GM19395 (cell line): ENCODE data around the gene DNPH1.

Experiments
- ATAC-seq: cut with Tn5 transposase; IDR thresholded peaks from one replicate; pipeline ENCODE4 v1.9.1; 2021; ENCODE audit warnings: mild to moderate bottlenecking, moderate library complexity; ENCODE audit not compliant: unreplicated experiment

DNPH1 gene

DNA sequence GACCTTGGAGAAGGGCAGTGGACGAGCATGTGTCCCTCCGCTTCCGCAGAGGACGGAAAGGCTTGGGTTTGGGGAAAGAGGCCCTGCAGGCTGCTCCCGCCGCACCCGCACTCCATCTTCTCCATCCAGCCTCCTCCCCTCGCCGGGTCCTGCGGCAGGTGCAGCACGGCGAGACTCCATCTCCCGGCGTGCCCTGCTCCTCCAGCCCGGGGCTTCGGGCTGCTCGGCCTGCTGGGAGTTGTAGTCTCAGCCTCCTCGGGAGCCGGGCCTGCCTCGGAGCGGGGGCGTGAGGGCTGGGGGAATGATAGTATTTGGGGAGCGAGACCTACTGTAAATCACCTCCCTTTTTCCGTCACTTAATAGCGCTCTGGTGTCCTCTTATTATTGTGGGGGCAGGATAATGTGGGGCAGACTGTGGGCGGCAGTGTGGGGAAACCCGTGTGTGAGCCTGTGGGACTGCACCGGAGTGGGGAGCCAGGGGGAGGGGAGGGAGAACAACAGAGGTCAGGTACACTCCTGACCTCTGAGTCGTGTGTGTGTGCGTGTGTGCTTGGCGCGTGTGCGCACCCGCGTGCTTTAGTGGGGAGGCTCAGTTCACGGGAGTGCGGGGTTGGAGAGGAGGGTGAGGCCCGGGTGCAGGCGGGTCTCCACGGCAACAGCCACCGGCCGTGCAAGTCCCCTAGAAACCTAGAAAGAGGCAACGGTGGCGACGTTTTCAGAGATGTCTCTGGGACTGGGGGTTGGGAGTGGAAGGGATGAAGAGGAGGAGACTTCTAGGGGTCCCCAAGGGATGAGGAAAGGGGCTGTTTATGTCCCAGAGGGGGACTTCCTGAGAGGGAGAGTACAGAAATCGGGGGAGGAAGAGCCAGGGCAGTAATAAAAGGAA is 18.1 kb upstream of the DNPH1 start:
- peak; percentile 84 for ATAC-seq

GRCh38 chr6:43246301-43247113 is 17.2 kb upstream of the DNPH1 start:
- ATAC-seq, result peak; percentile 35

DNA sequence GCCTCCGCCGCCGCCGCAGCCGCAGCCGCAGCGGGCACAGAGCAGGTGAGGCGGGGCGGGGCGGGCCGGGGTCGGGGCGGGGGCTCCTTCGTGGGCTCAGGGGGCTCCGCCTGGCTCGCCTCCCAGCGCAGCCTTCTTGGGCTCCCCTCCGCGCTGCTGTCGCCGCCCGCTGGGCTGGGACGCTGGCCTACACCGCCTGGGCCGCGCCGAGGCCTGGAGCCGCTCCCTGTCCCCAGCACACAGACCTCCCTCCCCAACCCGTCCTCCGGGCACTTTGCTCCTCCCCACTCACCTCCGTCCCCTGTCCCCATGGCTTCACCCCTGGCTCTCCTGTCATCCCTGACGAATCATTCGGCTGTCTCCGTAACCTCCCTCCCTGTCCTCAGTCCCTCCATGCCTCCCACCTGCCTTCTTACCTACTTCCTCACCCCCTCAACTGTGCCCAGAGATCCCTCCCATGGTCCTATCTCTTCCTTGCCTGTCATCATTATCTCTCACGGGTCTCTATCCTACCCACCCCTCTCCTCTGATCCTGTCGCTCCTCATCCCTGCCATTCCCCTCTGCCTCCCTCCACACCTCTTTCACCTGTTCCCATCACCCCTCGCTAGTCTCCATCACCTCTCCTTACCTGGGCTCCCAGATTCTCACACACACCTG is 14.5 kb upstream of the DNPH1 start:
- no peak for ATAC-seq

DNA sequence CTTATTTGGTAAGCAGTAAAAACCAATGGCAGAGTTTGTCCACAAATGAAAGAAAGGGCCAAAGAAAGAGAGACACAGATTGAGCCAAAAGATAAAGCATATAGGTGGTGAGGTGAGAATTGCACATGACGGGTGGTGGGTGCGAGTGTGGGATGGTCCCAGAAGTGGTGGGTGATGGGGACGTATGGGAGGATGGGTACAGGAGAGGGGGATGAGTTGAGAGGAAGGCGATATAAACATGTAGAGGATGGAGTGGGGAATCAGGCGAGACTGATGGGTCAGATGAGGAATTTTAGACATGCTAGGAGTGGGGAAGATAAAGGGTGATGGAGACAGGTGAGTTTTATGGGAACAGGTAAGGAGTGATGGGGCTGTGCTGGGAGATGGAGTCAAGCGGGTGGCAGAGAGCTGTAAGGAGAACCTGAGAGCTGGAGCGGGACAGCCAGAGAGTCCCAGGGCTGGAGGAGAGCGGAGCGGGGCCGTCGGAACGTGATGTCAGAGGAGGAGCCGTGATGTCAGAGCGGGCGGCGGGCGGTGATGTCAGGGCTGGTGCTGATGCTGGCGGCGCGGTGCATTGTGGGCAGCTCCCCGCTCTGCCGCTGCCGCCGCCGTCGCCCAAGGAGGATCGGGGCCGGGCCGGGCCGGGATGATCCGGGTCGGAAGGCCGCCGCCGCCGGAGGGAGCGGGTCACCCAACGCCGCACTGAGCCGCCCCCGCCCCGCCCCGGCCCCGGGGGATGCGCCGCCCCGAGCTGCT is 13.8 kb upstream of the DNPH1 start, which contains the start of gene TTBK1:
Gene TTBK1 (plus strand): TSS at position 574 of the 756 bp plus-strand sequence. CDS start 3,180 bp downstream, outside the sequence.
- no peak for ATAC-seq

GRCh38 chr6:43241446-43241845 is 12.2 kb upstream of the DNPH1 start:
- ATAC-seq, result no peak

- no peak for ATAC-seq
Observed at GRCh38 chr6:43240950-43241349, 11.7 kb upstream of the DNPH1 start.

- no peak for ATAC-seq
Observed at GRCh38 chr6:43239054-43239453, 9.8 kb upstream of the DNPH1 start.

DNA sequence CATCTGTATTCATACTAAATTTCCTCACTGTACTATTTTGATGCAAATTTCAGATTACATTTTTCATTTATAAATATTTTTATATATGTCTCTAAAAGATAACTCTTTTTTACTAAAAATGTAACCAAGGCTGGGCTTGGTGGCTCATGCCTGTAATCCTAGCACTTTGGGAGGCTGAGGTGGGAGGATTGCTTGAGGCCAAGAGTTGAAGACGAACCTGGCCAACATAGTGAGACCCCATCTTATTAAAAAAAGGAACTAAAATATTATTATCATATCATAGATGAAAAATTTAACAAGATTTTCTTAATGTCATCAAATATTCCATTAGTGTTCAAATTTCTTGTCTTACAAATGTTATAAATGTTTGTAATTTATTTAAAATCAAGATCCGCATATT is 6.6 kb upstream of the DNPH1 start:
- no peak for ATAC-seq

GRCh38 chr6:43231735-43232450 is 2.6 kb upstream of the DNPH1 start:
- no peak for ATAC-seq

DNA sequence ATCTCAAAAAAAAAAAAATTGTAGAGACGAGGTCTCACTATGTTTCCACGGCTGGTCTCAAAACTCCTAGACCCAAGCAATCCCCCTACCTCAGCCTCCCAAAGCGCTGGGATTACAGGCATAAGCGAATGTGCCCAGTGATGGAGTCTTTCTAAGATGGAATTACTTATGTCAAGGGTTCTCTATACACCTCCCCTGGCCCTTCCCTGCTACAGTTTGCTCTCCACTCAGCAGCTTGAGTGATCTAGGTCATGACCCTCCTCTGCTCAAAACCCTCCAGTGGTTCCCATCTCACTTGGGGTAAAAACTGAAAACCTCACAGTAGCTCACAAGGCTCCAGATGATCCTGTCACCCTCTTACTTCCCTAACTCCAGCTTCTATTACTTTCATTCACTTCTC is 1.8 kb upstream of the DNPH1 start:
- no peak for ATAC-seq

DNA sequence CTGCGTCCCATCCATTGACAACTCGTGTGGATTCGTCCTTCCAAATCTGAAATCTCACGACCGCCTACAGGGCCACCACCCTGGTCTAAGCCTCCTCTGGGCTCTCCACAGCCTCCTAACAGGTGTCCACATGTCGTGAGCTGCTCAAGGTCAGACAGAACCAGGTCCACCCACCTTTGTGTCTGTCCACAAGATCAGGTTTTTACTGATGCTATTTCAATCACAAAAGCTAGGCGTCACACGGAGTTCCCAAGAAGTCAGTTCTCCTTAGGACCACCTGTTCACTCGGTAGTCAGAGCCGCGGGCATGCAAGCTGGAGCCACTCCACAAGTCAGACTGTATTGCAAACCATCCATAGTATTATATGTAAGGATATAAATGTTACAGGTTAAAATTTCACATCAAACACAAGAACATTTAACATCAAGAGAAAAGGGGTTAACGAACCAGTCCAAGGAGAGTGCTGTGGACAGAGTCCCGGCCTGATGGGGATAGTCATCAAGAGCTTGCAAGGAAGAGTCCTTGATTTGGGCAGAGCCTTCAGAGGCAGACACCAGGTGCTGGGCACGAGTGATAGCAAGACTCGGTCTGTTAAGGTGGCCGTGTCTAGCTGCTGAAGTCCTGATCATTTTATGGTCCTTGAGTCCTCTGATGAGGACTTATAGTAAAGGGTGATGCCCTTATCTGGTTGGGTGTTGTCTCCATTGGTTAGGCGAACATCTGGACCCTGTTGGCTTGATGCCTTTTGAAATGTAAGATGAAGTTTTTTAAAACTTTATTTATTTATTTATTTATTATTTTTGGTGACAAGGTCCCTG is 731 bp upstream of the DNPH1 start:
- no peak for ATAC-seq

- no peak for ATAC-seq
Observed at GRCh38 chr6:43226192-43226851, 3.0 kb downstream of the DNPH1 start.

DNA sequence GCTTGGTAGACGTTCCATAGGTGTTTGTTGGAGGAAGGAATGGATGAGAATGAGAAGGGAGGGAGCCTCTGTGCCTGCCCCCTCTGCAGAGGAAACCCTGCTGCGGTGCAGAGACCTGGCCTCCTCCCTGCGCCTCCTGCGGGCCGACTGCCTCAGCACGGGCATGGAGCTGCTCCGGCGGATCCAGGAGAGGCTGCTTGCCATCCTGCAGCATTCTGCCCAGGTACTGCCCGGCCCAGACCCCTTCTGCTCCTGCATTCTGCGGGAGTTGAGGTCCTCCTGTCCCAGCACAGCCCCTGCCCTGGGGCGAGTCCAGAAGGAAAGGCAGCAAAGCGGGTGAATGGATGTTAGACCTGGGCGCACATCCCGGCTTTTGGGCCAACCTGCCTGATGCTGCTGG is 6.1 kb downstream of the DNPH1 start:
- no peak for ATAC-seq

DNA sequence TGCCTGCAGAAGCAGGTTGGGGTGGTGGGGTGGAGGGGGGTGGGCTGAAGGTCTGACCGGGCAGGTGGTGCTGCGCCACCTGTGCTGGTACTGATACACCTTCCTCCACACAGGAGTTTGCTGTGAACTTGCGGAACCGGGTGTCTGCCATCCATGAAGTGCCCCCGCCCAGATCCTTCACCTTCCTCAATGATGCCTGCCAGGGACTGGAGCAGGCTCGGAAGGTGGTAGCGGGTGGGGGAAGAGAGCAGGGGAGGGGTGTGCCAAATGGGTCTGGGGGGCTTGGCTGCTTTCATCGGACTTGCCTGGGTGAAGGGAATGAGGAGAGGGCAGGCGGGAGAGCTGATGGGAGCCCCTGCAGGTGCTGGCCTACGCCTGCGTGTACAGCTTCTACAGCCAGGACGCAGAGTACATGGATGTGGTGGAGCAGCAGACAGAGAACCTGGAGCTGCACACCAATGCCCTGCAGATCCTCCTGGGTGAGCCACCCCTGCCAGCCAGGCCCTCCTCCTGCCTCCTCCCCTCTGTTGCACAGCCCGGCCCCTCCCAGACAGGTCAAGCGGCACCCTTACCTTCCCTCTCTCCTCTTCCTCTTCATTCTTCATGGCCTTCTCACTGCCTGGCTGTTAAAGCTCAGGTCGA is 6.7 kb downstream of the DNPH1 start:
- ATAC-seq, result no peak

GRCh38 chr6:43221046-43221972 is 8.0 kb downstream of the DNPH1 start:
- ATAC-seq, result no peak

DNA sequence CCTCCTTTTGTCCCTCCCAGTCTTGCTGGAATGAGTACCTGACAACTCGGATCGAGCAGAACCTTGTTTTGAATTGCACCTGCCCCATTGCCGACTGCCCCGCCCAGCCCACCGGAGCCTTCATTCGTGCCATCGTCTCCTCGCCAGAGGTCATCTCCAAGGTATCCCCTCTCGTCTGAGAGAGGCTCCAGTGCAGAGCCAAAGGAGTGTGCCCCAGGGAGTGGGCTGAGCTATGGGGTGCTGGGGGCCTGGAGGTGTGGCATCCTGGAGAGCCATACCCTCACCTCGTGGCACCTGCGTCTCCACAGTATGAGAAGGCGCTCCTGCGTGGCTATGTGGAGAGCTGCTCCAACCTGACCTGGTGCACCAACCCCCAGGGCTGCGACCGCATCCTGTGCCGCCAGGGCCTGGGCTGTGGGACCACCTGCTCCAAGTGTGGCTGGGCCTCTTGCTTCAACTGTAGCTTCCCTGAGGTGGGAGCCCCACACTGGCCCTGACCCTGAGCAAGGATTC is 8.8 kb downstream of the DNPH1 start:
- ATAC-seq, result no peak

- no peak for ATAC-seq
Observed at GRCh38 chr6:43219814-43220213, 9.5 kb downstream of the DNPH1 start.
